IPS-18c (cell line): ENCODE data around the gene ZBTB39.

Experiments used
- H3K4me3 ChIP-seq: 2 replicates; pipeline ENCODE4 v1.7.0; 2013; ENCODE audit warnings: low read depth, mild to moderate bottlenecking, low read length, moderate library complexity; ENCODE audit not compliant: insufficient read depth
- H3K9me3 ChIP-seq: one replicate; pipeline ENCODE4 v1.6.1; 2013; ENCODE audit warnings: mild to moderate bottlenecking, low read length, moderate library complexity; ENCODE audit not compliant: control insufficient read depth, insufficient read depth

Gene ZBTB39

GRCh38 chr12:57011438-57012424, 5.4 kb upstream of the ZBTB39 start:
- no peaks in the 10 kb centered on the region for H3K9me3 ChIP-seq
- no peak overlapping the region for H3K4me3 ChIP-seq

GRCh38 chr12:57010627-57011247, 4.4 kb upstream of the ZBTB39 start:
- H3K4me3 ChIP-seq, result no peak overlapping the region
- no peaks in the 10 kb centered on the region for H3K9me3 ChIP-seq

GRCh38 chr12:57009949-57010626, 3.7 kb upstream of the ZBTB39 start:
- H3K4me3 ChIP-seq, result no peak overlapping the region

GRCh38 chr12:57008178-57008577, 1.8 kb upstream of the ZBTB39 start:
- no peaks in the 10 kb centered on the region for H3K9me3 ChIP-seq
- no peak overlapping the region for H3K4me3 ChIP-seq

More at GRCh38 chr12:57009949-57010626, 3.7 kb upstream of the ZBTB39 start:
- no peaks in the 10 kb centered on the region for H3K9me3 ChIP-seq

GRCh38 chr12:57006809-57007475, 596 bp upstream of the ZBTB39 start:
- no peaks in the 10 kb centered on the region for H3K9me3 ChIP-seq
- no peak overlapping the region for H3K4me3 ChIP-seq

- no peaks in the 10 kb centered on the region for H3K9me3 ChIP-seq
- H3K4me3 ChIP-seq, result no peak overlapping the region
Observed at GRCh38 chr12:57004651-57005050, 1.7 kb downstream of the ZBTB39 start.

GRCh38 chr12:57003395-57003794, 3.0 kb downstream of the ZBTB39 start:
- H3K4me3 ChIP-seq, result no peak overlapping the region
- no peaks in the 10 kb centered on the region for H3K9me3 ChIP-seq

- Histone ChIP-seq H3K4me3 (no peak overlapping the region), H3K9me3 (no peaks in the 10 kb centered on the region)
Observed at GRCh38 chr12:57001448-57001906, 4.9 kb downstream of the ZBTB39 start.

- Histone ChIP-seq H3K4me3 (no peak overlapping the region), H3K9me3 (no peaks in the 10 kb centered on the region)
Observed at GRCh38 chr12:57000393-57000792, 6.0 kb downstream of the ZBTB39 start.

- H3K4me3 ChIP-seq, result no peak overlapping the region
Observed at GRCh38 chr12:56999456-56999855, 6.9 kb downstream of the ZBTB39 start.

GRCh38 chr12:56998981-56999380, 7.4 kb downstream of the ZBTB39 start:
- Histone ChIP-seq H3K4me3 (no peak overlapping the region), H3K9me3 (no peaks in the 10 kb centered on the region)

More at GRCh38 chr12:56999456-56999855, 6.9 kb downstream of the ZBTB39 start:
- H3K9me3 ChIP-seq, result no peaks in the 10 kb centered on the region

- H3K4me3 ChIP-seq, result no peak overlapping the region
- no peaks in the 10 kb centered on the region for H3K9me3 ChIP-seq
Observed at GRCh38 chr12:56998316-56998715, 8.0 kb downstream of the ZBTB39 start.

GRCh38 chr12:56996793-56997545, 9.4 kb downstream of the ZBTB39 start:
- Histone ChIP-seq H3K9me3 (no peaks in the 10 kb centered on the region), H3K4me3 (no peak overlapping the region)

GRCh38 chr12:56995930-56996496, 10.3 kb downstream of the ZBTB39 start:
- no peak overlapping the region for H3K4me3 ChIP-seq
- H3K9me3 ChIP-seq, result no peaks in the 10 kb centered on the region

GRCh38 chr12:56995201-56995929, 11.0 kb downstream of the ZBTB39 start:
- H3K9me3 ChIP-seq, result no peaks in the 10 kb centered on the region
- no peak overlapping the region for H3K4me3 ChIP-seq
